Upper lobe of left lung (tissue), 6 donors: ENCODE measurements around the gene MB. TPM values are rescaled to one million over a fixed set of nuclear protein-coding genes. Genes with fewer than 3 reads are reported as not detected.

Experiments
- ATAC-seq, 2 donors: fragments of 200-7000 bp; cut with Tn5 transposase; one replicate each; pipeline ENCODE4 v1.9.1; 2022; ENCODE audit warnings: mild to moderate bottlenecking in 2 of 2, moderate library complexity in 2 of 2; ENCODE audit not compliant: low FRiP score in 2 of 2
- DNase-seq, 2 donors: peaks; one replicate each; pipeline ENCODE4 v3.0.0-alpha.2; 2019 to 2020
- H3K27ac ChIP-seq, 4 donors: fragments of 200-600 bp; sonication (generic); one replicate each; pipeline ENCODE4 v1.5.1; 2016 to 2019
- H3K27me3 ChIP-seq, 4 donors: fragments of 200-600 bp; sonication (generic); one replicate each; pipeline ENCODE4 v1.5.1; 2017 to 2019
- H3K36me3 ChIP-seq, 4 donors: fragments of 200-600 bp; sonication (generic); one replicate each; pipeline ENCODE4 v1.5.1; 2016 to 2019
- H3K4me1 ChIP-seq, 4 donors: fragments of 200-600 bp; sonication (generic); one replicate each; pipeline ENCODE4 v1.5.1; 2018 to 2019
- H3K4me3 ChIP-seq, 4 donors: fragments of 200-600 bp; sonication (generic); one replicate each; pipeline ENCODE4 v1.5.1; 2017 to 2019; ENCODE audit warnings: mild to moderate bottlenecking in 2 of 4, moderate library complexity in 1 of 4
- H3K9me3 ChIP-seq, 4 donors: fragments of 200-600 bp; sonication (generic); one replicate each; pipeline ENCODE4 v1.5.1; 2018 to 2019
- CTCF ChIP-seq, 6 experiments: fragments of 450-650 bp in 4 of 6; fragments of 200-600 bp in 2 of 6; sonication (generic) in 2 of 6; IDR thresholded peaks; one replicate each; pipeline ENCODE4 v1.5.1; 2016 to 2019; ENCODE audit warnings: antibody characterized with exemption in 6 of 6
- EP300 ChIP-seq, 4 donors: sonication (generic); formaldehyde crosslinking; IDR thresholded peaks; one replicate each; pipeline ENCODE4 v1.5.1; 2017; ENCODE audit warnings: antibody characterized with exemption in 4 of 4, control low read depth in 2 of 4
- POLR2A ChIP-seq, 4 donors: fragments of 450-650 bp; IDR thresholded peaks; one replicate each; pipeline ENCODE4 v1.5.1; 2016 to 2017; ENCODE audit warnings: antibody characterized with exemption in 4 of 4, mild to moderate bottlenecking in 2 of 4
- POLR2AphosphoS5 ChIP-seq, 2 donors: sonication (generic); formaldehyde crosslinking; IDR thresholded peaks; one replicate each; pipeline ENCODE4 v1.5.1; 2017; ENCODE audit warnings: antibody characterized with exemption in 2 of 2
- WGBS, 2 donors: methylation state at CpG; one replicate each; pipeline ENCODE4 v1.1.5; 2017 to 2018; 5-methylcytosine and 5-hydroxymethylcytosine counted together
- total RNA-seq, 6 donors: library from RNA; depleted of rRNA in 4 of 6; stranded (reverse); fragments of >200 nt in 4 of 6; gene quantifications; one replicate each; pipeline versions ENCODE4 v1.1.0 to v1.2.1, GENCODE V29; 2016 to 2021
- donor health status: DM: no; HTN: no; CAD: no; lungs with moderate emphysema.
- donor health status: DM: no; HTN: yes; CAD: no; lungs with severe emphysema.

Gene MB
- total RNA-seq, 6 donors from 2014 or later, result 0.46 to 1.1 (median 0.98) TPM; not detected in 3

- 75 to 83% methylated on average over 4 to 6 of the region's 6 CpGs for WGBS, 2 donors
- DNase-seq (no peak), ATAC-seq (no peak)
- H3K4me1 ChIP-seq, result no peaks in the 10 kb centered on the region
- H3K4me3 ChIP-seq, result no peak overlapping the region
- TF ChIP-seq POLR2AphosphoS5 (IDR thresholded peaks at IDR 0.05), result no peak
- no peak for TF ChIP-seq CTCF (IDR thresholded peaks at IDR 0.05)
- no peak for TF ChIP-seq POLR2A (IDR thresholded peaks at IDR 0.05)
- no peak for TF ChIP-seq EP300 (IDR thresholded peaks at IDR 0.05)
- H3K9me3 ChIP-seq, result no peaks in the 10 kb centered on the region
- no peaks in the 10 kb centered on the region for H3K36me3 ChIP-seq
- H3K27me3 ChIP-seq, result no peaks in the 10 kb centered on the region
- H3K27ac ChIP-seq, result no peak overlapping the region
Observed at GRCh38 chr22:35611200-35611890, 5.8 kb downstream of the MB start.

GRCh38 chr22:35610741-35611140 lies 6.4 kb downstream of the MB start:
- Histone ChIP-seq H3K27ac (no peak overlapping the region), H3K36me3 (no peaks in the 10 kb centered on the region), H3K4me3 (no peak overlapping the region), H3K9me3 (no peaks in the 10 kb centered on the region), H3K4me1 (no peaks in the 10 kb centered on the region), H3K27me3 (no peaks in the 10 kb centered on the region)
- 73 to 85% methylated on average over 7 to 10 of the region's 10 CpGs for WGBS, 2 donors
- no peak for ATAC-seq
- TF ChIP-seq EP300 (IDR thresholded peaks at IDR 0.05), result no peak
- no peak for DNase-seq

- WGBS, 2 donors, result 79 to 86% methylated on average over 4 of the region's 4 CpGs
- Histone ChIP-seq H3K36me3 (no peaks in the 10 kb centered on the region), H3K9me3 (no peaks in the 10 kb centered on the region), H3K4me3 (no peak overlapping the region), H3K27me3 (no peaks in the 10 kb centered on the region), H3K27ac (no peak overlapping the region), H3K4me1 (no peaks in the 10 kb centered on the region)
- ATAC-seq, result no peak
- no peak for DNase-seq
- TF ChIP-seq CTCF (IDR thresholded peaks at IDR 0.05) (no peak), POLR2A (IDR thresholded peaks at IDR 0.05) (no peak), POLR2AphosphoS5 (IDR thresholded peaks at IDR 0.05) (no peak), EP300 (IDR thresholded peaks at IDR 0.05) (no peak)
Observed at GRCh38 chr22:35609761-35610160, 7.4 kb downstream of the MB start.

GRCh38 chr22:35609261-35609660 lies 7.9 kb downstream of the MB start:
- DNase-seq, result no peak
- no peaks in the 10 kb centered on the region for H3K36me3 ChIP-seq
- no peaks in the 10 kb centered on the region for H3K9me3 ChIP-seq
- H3K4me3 ChIP-seq, result no peak overlapping the region
- no peak for ATAC-seq
- H3K4me1 ChIP-seq, result no peaks in the 10 kb centered on the region
- H3K27ac ChIP-seq, result no peak overlapping the region
- TF ChIP-seq CTCF (IDR thresholded peaks at IDR 0.05) (no peak), POLR2AphosphoS5 (IDR thresholded peaks at IDR 0.05) (no peak), EP300 (IDR thresholded peaks at IDR 0.05) (no peak)
- no peaks in the 10 kb centered on the region for H3K27me3 ChIP-seq
- 91 to 93% methylated on average over 9 of the region's 9 CpGs for WGBS, 2 donors

- TF ChIP-seq EP300 (IDR thresholded peaks at IDR 0.05), result no peak
- TF ChIP-seq POLR2AphosphoS5 (IDR thresholded peaks at IDR 0.05), result no peak
- no peak for TF ChIP-seq POLR2A (IDR thresholded peaks at IDR 0.05)
- TF ChIP-seq CTCF (IDR thresholded peaks at IDR 0.05), result no peak
- Histone ChIP-seq H3K9me3 (no peaks in the 10 kb centered on the region), H3K4me1 (no peaks in the 10 kb centered on the region), H3K27me3 (no peaks in the 10 kb centered on the region), H3K36me3 (no peaks in the 10 kb centered on the region), H3K4me3 (no peak overlapping the region), H3K27ac (no peak overlapping the region)
- ATAC-seq (no peak), DNase-seq (no peak)
- WGBS, 2 donors, result 76 to 85% methylated on average over 11 of the region's 11 CpGs
Observed at GRCh38 chr22:35608088-35608487, 9.0 kb downstream of the MB start.
